ENCODE data around the gene SCCPDH.

SCCPDH gene, protein sequence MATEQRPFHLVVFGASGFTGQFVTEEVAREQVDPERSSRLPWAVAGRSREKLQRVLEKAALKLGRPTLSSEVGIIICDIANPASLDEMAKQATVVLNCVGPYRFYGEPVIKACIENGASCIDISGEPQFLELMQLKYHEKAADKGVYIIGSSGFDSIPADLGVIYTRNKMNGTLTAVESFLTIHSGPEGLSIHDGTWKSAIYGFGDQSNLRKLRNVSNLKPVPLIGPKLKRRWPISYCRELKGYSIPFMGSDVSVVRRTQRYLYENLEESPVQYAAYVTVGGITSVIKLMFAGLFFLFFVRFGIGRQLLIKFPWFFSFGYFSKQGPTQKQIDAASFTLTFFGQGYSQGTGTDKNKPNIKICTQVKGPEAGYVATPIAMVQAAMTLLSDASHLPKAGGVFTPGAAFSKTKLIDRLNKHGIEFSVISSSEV

GRCh38 chr1:246724016-246724730, at the start of gene SCCPDH:
SCCPDH (plus strand) TSS chr1:246724409; CDS start chr1:246724423, 14 bp downstream.
- ChIA-PET POLR2A (interaction anchor here (1.2 kb wide), 1 partner anchor 15 kb away, joined by 4 read pairs; no protein-coding TSS in a partner anchor), CTCF (interaction anchor here (0.6 kb wide), 1 partner anchor 1478 kb away, joined by 3 read pairs; no protein-coding TSS in a partner anchor)
- TF ChIP-seq FOXK2 (IDR thresholded peaks at IDR 0.05) (no peak), SUZ12 (IDR thresholded peaks at IDR 0.05) (no peak), BHLHE40 (IDR thresholded peaks at IDR 0.05; ENCODE audit: borderline replicate concordance) (no peak), ELF4 (IDR thresholded peaks at IDR 0.05) (no peak), ZNF384 (IDR thresholded peaks at IDR 0.05) (no peak), FOXA1 (IDR thresholded peaks at IDR 0.05) (no peak), CTBP1 (IDR thresholded peaks at IDR 0.05; ENCODE audit: borderline replicate concordance) (no peak), LEF1 (IDR thresholded peaks at IDR 0.05; ENCODE audit: borderline replicate concordance) (no peak), TARDBP (IDR thresholded peaks at IDR 0.05) (no peak), L3MBTL2 (conservative IDR thresholded peaks at IDR 0.05) (no peak), HDGF (IDR thresholded peaks at IDR 0.05; ENCODE audit: borderline replicate concordance) (no peak), SP1 (IDR thresholded peaks at IDR 0.05) (no peak), ARNT (IDR thresholded peaks at IDR 0.05) (no peak), FOXM1 (IDR thresholded peaks at IDR 0.05; ENCODE audit: borderline replicate concordance) (no peak), PKNOX1 (IDR thresholded peaks at IDR 0.05) (no peak), NFRKB (IDR thresholded peaks at IDR 0.05) (no peak)
- peak; percentile 75 for DNase-seq (ENCODE audit: extremely low spot score)

DNA sequence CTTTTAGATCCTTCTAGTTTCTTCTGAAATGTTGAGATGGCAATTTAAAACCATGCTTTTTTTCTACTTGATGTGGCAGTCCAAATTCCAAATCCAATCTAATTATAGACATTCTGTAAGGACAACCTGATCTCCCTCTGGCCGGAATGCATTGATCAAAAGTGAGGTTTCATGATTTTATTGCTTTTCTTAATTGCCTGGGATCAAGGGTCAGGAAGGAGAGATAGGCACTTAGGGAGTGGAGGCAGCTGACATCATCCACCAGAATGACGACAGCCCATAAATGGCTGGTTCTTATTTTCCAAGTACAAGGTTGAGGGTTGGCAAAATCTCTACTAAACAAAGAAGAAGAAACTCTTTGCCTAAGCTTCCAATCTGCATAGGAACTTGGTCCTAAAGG, 46.4 kb upstream of the SCCPDH start:
- TF ChIP-seq FOXK2 (IDR thresholded peaks at IDR 0.05) (no peak), PKNOX1 (IDR thresholded peaks at IDR 0.05) (peak; percentile 70)
- ChIA-PET POLR2A (no interaction called here), CTCF (no interaction called here)
- no peak for DNase-seq (ENCODE audit: extremely low spot score)

DNA sequence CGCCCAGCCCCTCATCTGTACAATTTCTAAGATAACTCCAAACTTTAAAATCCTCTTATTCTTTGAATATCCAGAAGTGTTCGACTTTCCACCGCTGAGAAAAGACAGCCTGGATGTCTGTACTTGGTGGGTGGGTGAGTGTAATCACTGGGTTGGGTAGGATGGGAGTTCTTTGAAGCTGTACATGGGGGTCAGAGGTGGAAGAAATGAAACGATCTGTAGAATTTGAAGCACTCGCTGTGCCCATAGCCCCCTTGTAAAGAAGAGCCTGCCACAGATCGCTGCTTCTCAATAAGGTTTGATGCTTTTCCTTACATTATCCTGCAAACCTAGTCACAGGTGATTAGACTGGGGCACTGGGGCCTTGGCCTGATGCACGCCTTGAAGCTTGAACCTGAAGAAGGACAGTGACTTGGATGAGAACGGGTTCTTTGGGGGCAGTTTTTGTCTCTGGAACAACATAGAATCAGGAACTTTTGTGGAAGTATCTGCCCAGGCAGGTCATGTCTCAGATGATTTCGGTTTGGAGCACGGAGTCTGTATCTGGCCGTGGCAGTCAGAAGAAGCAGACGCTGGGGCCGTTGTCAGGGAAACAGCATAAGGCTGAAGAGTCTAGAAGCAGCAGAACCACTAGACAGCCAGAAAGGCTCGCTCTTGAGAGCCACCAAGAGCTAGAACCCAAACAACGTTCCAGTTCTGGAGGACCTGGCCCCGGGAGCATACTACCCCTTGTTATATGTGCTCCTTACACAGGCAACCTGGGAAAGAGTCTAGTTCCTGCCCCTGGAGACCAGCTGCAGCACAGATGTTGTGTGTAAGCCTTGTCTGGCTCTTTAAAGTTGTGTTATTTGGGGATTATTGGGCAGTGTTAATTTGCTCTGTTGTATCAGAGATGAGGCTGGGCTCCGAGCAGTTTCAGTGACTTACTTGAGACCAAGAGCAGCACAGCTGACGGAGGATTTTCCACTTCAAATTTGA, 45.1 kb upstream of the SCCPDH start:
- POLR2A ChIA-PET = no interaction called here
- CTCF ChIA-PET = no interaction called here
- TF ChIP-seq PKNOX1 (IDR thresholded peaks at IDR 0.05) = no peak
- TF ChIP-seq ELF4 (IDR thresholded peaks at IDR 0.05) = no peak
- no peak for TF ChIP-seq SP1 (IDR thresholded peaks at IDR 0.05)
- TF ChIP-seq TARDBP (IDR thresholded peaks at IDR 0.05) = no peak
- no peak for TF ChIP-seq L3MBTL2 (conservative IDR thresholded peaks at IDR 0.05)
- no peak for TF ChIP-seq SUZ12 (IDR thresholded peaks at IDR 0.05)
- no peak for TF ChIP-seq NFRKB (IDR thresholded peaks at IDR 0.05)
- TF ChIP-seq LEF1 (IDR thresholded peaks at IDR 0.05; ENCODE audit: borderline replicate concordance) = no peak
- no peak for TF ChIP-seq ZNF384 (IDR thresholded peaks at IDR 0.05)
- DNase-seq (ENCODE audit: extremely low spot score) = no peak

DNA sequence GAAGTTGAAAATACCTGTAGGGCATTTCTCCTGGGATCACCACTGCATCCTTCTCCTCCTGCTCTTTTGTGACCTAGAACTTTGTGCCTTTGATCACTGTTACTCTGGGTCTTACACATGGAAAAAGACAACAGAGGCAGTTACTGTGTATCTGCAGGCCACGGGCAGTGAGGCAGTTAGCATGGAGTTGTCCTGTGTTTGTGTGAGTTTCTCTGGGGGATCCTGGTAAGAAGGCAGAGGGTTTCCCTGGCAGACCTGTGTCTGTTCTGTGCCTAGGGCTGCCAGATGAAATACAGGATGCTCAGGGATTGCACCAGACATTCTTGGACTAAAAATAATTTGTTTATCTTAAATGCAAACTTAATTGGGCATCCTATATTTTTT, 44.4 kb upstream of the SCCPDH start:
- no peak for DNase-seq (ENCODE audit: extremely low spot score)
- ChIA-PET POLR2A (no interaction called here), CTCF (no interaction called here)
- TF ChIP-seq HDGF (IDR thresholded peaks at IDR 0.05; ENCODE audit: borderline replicate concordance) (no peak), BHLHE40 (IDR thresholded peaks at IDR 0.05; ENCODE audit: borderline replicate concordance) (no peak), ZNF384 (IDR thresholded peaks at IDR 0.05) (no peak), ARNT (IDR thresholded peaks at IDR 0.05) (no peak), L3MBTL2 (conservative IDR thresholded peaks at IDR 0.05) (no peak), PKNOX1 (IDR thresholded peaks at IDR 0.05) (no peak), FOXA1 (IDR thresholded peaks at IDR 0.05) (no peak), LEF1 (IDR thresholded peaks at IDR 0.05; ENCODE audit: borderline replicate concordance) (no peak), FOXK2 (IDR thresholded peaks at IDR 0.05) (no peak), TARDBP (IDR thresholded peaks at IDR 0.05) (no peak), NFRKB (IDR thresholded peaks at IDR 0.05) (no peak), CTBP1 (IDR thresholded peaks at IDR 0.05; ENCODE audit: borderline replicate concordance) (no peak), FOXM1 (IDR thresholded peaks at IDR 0.05; ENCODE audit: borderline replicate concordance) (no peak), SP1 (IDR thresholded peaks at IDR 0.05) (no peak)

DNA sequence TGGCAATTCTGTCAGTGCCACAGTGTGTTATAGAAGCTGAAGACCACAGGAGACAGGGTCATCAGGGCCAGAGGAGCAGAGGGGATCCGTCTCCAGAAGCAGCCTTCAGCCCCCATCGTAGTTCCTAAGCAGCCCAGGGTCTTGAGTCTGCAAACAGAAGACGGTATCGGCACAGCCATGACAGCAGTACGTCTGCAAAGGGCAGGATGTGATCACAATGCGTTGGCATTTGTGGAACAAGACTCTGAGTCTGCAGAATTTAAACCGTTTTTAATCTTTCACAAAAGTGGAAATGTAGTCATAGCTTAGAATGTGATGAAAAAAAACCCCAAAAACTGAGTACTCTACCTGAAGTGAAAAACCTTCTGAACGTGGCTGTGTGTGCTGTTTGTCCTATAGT, 44.0 kb upstream of the SCCPDH start:
- TF ChIP-seq PKNOX1 (IDR thresholded peaks at IDR 0.05) (no peak), LEF1 (IDR thresholded peaks at IDR 0.05; ENCODE audit: borderline replicate concordance) (no peak), FOXK2 (IDR thresholded peaks at IDR 0.05) (no peak), FOXM1 (IDR thresholded peaks at IDR 0.05; ENCODE audit: borderline replicate concordance) (no peak), ELF4 (IDR thresholded peaks at IDR 0.05) (no peak), TARDBP (IDR thresholded peaks at IDR 0.05) (no peak), CTBP1 (IDR thresholded peaks at IDR 0.05; ENCODE audit: borderline replicate concordance) (no peak), SP1 (IDR thresholded peaks at IDR 0.05) (no peak), FOXA1 (IDR thresholded peaks at IDR 0.05) (no peak), ZNF384 (IDR thresholded peaks at IDR 0.05) (no peak), HDGF (IDR thresholded peaks at IDR 0.05; ENCODE audit: borderline replicate concordance) (no peak)
- POLR2A ChIA-PET = no interaction called here
- DNase-seq (ENCODE audit: extremely low spot score) = no peak
- CTCF ChIA-PET = no interaction called here

Data from HEK293T (cell line).